Endothelial cell of umbilical vein (primary cell): ENCODE results near the gene RELN.

Experiments used
- POLR2A ChIP-seq: IDR thresholded peaks from 2 replicates; pipeline ENCODE4 v1.6.1; 2012; ENCODE audit warnings: low read depth, mild to moderate bottlenecking, control low read depth, low read length
- POLR2AphosphoS5 ChIP-seq: IDR thresholded peaks from 2 replicates; pipeline ENCODE4 v1.6.1; 2012; ENCODE audit warnings: low read depth, mild to moderate bottlenecking, control low read depth, low read length, moderate library complexity; ENCODE audit not compliant: insufficient read depth
- TF ChIP-seq, protein P1 (sequence below), 2 donors: IDR thresholded peaks; 1 replicate in 1 of 2; 2 replicates in 1 of 2; pipeline ENCODE4 v1.5.1; 2011; ENCODE audit warnings: low read length in 2 of 2, mild to moderate bottlenecking in 2 of 2, moderate library complexity in 2 of 2, control low read depth in 1 of 2, inconsistent platforms in 1 of 2, low read depth in 1 of 2; ENCODE audit not compliant: insufficient read depth in 1 of 2; ENCODE audit errors: extremely low read depth in 1 of 2
- TF ChIP-seq, protein P2 (sequence below): IDR thresholded peaks from 2 replicates; pipeline ENCODE4 v1.6.1; 2011; ENCODE audit not compliant: insufficient read depth, insufficient read length

DNA sequence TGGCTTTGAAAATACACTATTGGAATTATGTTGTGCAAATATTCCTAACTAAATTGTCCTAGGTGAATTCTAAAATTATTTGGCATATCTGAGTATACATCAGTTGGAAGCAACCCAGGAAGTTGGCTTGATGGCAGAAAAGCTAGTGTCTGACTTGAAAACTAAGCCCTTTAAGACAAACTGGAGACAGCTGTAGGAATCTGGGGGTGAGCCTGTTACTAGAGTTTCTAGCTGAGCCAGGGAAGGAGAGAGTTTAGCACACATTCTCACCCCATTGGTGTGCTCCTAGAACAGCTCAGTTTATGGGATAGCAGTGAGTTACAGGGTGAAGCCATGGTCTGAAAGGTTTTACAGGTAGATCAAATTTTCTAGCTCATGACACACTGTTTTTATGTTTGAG lies 333.2 kb downstream of the RELN start:
- TF ChIP-seq POLR2A (no peak), POLR2AphosphoS5 (no peak)
- TF ChIP-seq, protein P1, sequence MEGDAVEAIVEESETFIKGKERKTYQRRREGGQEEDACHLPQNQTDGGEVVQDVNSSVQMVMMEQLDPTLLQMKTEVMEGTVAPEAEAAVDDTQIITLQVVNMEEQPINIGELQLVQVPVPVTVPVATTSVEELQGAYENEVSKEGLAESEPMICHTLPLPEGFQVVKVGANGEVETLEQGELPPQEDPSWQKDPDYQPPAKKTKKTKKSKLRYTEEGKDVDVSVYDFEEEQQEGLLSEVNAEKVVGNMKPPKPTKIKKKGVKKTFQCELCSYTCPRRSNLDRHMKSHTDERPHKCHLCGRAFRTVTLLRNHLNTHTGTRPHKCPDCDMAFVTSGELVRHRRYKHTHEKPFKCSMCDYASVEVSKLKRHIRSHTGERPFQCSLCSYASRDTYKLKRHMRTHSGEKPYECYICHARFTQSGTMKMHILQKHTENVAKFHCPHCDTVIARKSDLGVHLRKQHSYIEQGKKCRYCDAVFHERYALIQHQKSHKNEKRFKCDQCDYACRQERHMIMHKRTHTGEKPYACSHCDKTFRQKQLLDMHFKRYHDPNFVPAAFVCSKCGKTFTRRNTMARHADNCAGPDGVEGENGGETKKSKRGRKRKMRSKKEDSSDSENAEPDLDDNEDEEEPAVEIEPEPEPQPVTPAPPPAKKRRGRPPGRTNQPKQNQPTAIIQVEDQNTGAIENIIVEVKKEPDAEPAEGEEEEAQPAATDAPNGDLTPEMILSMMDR (IDR thresholded peaks at IDR 0.05; ENCODE audit: extremely low read depth in 1 of 2, insufficient read depth in 1 of 2, low read depth in 1 of 2, low read length in 2 of 2), result no peak
- TF ChIP-seq, protein P2, sequence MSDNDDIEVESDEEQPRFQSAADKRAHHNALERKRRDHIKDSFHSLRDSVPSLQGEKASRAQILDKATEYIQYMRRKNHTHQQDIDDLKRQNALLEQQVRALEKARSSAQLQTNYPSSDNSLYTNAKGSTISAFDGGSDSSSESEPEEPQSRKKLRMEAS, result no peak
